HG03139 (cell line): Measurements from ENCODE around the gene NCKAP5L.
"Not testable (repeated sequence)": the region's sequence is repeated elsewhere in the genome, so short reads cannot be mapped to it uniquely, and the experiment has no call there.

Source experiments
- ATAC-seq: cut with Tn5 transposase; IDR thresholded peaks from one replicate; pipeline ENCODE4 v1.9.1; 2021; ENCODE audit not compliant: unreplicated experiment

Gene NCKAP5L

DNA sequence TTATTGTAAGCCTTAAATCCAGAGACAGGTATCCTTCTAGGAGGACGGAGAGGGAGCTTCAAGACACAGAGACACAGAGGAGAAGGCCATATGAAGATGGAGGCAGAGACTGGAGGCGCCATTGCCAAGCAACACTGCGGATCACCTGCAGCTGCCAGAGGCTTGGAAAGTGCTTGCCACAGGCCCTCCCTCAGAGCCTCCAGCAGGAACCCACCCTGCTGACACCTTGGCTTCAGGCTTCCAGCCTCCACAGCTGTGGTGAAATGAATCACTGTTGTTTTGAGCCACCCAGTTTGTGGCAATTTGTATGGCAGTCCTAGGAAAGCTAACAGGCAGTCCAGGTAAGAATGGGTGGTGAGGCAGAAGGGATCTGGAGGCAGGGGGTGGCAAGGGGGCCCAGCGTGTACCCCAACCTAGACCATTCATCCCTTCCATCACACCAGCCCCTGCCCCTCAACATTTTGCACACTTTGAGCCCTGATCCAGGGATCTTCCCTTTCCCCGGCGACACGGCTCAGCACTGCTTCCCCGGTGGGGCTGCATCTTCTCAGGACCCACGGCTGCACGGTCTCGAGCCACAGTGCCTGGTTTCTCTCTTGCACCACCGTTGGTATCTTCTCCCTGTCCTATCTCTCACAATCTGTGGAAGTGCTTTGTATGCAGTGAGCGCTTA is 37.0 kb upstream of the NCKAP5L start:
- no peak for ATAC-seq

DNA sequence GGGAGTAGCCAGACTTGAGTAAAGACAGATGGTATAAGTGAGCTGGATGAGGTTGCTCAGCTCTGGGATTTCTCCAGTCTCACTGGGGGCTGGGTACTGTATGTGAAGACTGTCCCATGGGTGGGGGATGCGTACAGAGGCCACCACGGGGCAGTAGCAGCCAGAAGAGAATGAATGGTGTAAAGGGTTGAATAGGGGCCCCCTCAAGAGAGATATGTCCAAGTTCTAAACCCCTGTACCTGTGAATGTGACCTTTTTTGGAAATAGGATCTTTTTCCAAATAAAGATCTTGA is 36.5 kb upstream of the NCKAP5L start:
- ATAC-seq, result no peak

- ATAC-seq, result no peak
Observed at GRCh38 chr12:49863946-49864797, 36.0 kb upstream of the NCKAP5L start.

DNA sequence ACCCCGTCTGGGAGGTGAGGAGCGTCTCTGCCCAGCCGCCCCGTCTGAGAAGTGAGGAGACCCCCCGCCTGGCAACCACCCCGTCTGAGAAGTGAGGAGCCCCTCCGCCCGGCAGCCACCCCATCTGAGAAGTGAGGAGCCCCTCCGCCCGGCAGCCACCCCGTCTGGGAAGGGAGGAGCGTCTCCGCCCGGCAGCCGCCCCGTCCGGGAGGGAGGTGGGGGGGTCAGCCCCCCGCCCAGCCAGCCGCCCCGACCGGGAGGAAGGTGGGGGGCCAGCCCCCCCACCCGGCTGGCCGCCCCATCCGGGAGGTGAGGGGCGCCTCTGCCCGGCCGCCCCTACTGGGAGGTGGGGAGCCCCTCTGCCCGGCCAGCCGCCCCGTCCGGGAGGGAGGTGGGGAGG is 32.7 kb upstream of the NCKAP5L start:
- not testable (repeated sequence) for ATAC-seq

DNA sequence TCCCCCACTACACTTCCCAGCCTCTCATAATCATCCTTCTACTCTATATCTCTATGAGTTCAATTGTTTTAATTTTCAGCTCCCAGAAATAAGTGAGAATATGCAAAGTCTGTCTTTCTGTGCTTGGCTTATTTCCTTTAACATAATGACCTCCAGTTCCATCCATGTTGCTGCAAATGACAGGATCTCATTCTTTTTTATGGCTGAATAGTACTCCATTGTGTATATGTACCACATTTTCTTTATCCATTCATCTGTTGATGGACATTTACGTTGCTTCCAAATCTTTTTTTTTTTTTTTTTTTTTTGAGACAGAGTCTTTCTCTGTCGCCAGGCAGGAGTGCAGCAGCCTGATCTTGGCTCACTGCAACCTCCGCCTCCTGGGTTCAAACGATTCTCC is 27.7 kb upstream of the NCKAP5L start:
- not testable (repeated sequence) for ATAC-seq

GRCh38 chr12:49854976-49855375 is 26.8 kb upstream of the NCKAP5L start:
- no peak for ATAC-seq

DNA sequence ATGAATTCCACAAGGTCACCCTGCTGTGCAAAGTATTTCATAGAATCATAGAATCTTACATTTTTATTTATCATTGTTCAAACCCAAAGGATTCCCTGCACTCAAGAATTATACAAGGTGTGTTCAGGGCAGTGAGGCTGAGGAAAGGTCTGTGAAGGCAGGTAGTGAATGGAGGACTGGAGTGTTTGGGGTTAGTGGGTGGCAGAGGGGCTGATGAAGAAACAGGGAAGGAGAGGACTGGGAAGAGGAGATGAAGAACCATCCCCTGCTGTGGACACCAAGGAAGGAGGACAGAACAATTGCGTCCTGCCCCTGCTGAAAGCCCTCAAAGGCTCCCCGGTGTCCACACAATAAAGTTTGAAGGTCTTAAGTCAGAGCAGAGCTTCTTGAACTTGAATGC is 25.5 kb upstream of the NCKAP5L start:
- no peak for ATAC-seq

GRCh38 chr12:49847161-49847560 is 18.9 kb upstream of the NCKAP5L start:
- ATAC-seq, result no peak

DNA sequence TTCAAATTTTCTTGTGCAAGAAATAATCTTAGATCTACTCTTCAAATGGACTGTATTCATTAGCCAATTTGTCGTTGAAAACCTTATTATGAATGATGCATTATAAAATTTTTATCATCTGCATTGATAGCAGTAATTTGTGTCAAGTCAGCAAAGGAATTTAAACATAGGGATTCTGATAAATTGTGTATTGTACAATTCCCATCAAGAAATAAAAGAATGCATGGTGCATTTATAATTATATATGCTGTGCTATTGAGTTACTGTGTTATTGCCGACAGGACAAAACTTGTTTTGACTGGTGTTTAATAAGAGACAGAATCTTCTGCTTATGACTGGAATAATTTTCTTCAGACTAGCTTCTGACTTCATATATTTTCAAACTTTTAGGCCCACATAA is 17.8 kb upstream of the NCKAP5L start:
- ATAC-seq, result no peak

GRCh38 chr12:49843876-49844437 is 15.7 kb upstream of the NCKAP5L start:
- no peak for ATAC-seq

DNA sequence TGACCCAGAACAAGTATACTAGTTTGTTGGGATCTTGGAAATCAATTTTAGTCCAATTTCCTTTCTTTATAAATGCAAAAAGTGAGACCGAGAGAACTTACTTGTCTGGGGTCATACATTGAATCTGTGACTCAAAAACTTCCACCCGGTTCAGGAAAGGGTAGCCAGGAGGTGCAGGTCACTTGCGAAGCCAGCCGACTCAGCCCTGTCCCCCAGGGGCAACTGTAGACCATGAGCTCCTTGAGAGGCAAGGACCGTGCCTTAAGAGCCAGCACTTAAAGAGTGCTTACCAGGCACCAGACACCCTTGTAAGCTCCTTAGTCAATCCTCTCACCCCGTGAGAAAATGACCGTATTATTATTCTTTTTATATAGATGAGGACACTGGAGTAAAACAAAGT is 15.2 kb upstream of the NCKAP5L start:
- ATAC-seq, result no peak

GRCh38 chr12:49842519-49843352 is 14.5 kb upstream of the NCKAP5L start, which contains the start of gene BCDIN3D:
TSS of gene BCDIN3D (minus strand) at chr12:49843106. CDS start at chr12:49843087, 19 bp downstream.
- ATAC-seq, result peak; percentile 78

- no peak for ATAC-seq
Observed at GRCh38 chr12:49838973-49839633, 10.9 kb upstream of the NCKAP5L start.

- no peak for ATAC-seq
Observed at GRCh38 chr12:49832836-49833421, 4.7 kb upstream of the NCKAP5L start.

DNA sequence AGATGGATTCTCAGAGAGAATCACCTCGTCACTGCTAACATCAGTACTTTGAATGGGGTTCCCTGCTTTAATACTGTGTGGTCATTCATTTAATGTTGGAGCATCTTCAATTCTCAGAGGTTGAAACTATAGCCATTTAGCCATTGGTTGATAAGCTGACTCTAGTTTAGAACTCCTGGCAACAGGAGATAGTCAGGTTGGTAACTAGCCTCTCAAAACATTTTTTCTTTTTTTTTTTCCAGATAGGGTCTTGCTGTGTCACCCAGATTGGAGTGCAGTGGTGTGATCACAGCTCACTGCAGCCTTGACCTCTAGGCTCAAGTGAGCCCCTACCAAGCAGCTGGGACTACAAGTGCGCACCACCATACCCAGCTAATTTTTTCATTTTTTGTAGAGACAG is 3.5 kb upstream of the NCKAP5L start:
- no peak for ATAC-seq

DNA sequence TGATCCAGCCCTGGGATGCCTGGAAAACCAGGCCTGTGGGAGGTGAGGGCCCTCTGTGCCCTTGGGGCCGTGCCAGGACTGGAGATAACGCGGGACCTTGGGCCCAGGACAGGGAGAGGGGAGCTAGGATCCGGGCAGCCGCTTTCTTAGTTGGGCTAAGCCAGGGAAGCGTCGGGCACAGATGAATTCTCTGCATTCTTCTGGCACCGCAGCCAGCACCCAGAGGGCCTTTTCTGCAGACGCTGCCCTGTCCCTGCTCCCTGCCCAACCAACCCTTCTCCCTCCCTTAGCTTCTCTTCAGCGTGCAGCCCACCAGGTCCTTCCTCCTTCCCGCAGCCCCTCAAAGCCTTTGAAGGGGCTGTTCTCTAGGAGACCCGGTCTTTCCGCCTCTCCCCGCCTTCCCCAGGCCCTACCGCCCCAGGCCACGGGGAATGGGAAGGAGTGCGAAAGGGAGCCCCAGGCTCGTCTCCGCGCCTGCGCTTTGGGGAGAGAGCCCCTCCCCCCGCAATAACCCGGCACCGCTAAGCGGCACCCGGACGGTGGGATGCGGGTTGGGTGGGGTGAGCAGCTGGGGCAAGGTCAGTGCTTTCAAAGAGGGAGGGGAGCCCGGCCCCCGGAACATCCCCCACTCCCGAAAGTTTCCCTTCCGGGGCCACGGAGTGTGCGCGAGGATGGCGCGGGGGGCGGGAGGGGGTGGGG is 663 bp downstream of the NCKAP5L start:
- no peak for ATAC-seq

GRCh38 chr12:49827051-49827400 is 1.2 kb downstream of the NCKAP5L start:
- ATAC-seq, result no peak

DNA sequence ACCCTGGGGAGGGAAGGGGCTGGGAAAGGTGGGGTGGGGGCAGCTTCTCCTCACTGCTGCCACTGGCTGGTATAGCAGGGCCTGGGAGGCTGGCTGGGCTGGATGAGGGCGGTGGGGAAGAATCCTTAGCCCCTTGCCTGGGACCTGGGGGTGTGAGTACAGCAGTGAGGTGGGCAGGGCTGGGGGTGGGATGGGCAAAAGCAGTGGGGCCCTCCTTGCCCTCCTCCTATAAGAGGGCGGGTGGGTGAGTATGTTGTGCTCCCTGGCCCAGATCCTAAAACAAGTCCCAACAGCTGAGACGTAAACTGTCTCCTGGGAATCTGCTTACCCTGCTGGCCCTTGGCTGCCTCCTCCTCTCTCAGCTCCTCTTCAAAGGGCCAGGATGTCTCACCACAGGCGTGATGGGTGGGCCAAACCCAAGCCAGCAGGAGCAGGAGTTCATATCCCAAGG is 2.2 kb downstream of the NCKAP5L start:
- ATAC-seq, result no peak

- no peak for ATAC-seq
Observed at GRCh38 chr12:49825360-49825970, 2.7 kb downstream of the NCKAP5L start.
